GM20431 (cell line): Measurements from ENCODE around the gene RBM26.

Experiments
- in situ Hi-C: fragments of 300-500 bp; cut with MseI, MboI; formaldehyde crosslinking; loops from one replicate; pipeline ENCODE4 v1.15.0; 2020; ENCODE audit warnings: low sequenced_read_pairs; ENCODE audit not compliant: unreplicated experiment

Gene RBM26

DNA sequence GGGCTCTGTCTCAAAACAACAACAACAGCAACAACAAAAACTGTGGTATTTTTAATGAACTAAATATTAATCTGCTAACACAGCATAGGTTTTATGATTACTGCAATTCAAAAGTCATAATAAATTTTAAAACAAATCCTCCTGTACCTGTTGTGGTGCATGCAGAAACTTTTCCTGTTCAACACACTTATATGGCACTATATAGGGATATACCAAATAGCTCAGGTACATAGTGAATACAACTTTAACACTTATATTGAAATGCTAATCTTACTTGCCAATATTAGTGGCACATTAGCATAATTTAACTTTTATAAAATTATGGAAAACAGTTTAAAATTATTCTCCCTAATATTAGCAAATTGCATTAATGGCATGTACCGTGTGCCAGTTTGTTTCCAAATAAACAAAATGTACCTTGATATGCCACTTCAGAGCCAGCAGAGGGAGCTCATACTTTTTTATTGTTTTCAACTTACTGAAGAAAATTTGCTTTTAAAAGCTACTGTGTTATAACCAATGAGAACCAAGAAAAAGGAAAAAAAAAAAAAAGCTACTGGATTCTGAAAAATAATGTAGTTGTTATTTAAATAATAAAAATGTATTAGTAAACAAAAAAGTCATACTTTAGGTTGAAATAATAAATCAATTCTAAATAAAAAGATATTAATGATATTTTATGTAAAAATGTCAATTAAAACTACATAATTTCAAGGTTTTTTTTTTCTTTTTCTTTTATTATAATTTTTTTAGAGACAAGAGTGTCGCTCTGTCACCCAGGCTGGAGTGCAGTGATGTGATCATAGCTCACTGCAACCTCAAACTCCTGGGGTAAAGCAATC is 18.0 kb upstream of the RBM26 start:
- in situ Hi-C loops: loop anchor here (10.0 kb wide), 1 partner anchor 111 kb away; no protein-coding TSS in a partner anchor

DNA sequence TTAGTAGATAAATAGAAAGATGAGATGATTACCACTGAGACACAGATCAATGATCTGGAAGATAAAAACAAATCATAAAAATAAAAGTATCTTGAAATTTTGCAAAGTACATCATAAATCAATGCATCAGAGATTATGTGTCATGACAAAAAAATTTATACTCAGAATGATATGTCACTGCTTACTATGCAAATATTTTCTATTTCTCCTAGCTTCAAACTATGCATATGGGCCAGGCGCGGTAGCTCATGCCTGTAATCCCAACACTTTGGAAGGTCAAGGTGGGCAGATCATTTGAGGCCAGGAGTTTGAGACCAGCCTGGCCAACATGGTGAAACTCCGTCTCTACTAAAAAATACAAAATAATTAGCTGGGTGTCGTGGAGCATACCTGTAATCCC is 17.3 kb upstream of the RBM26 start:
- in situ Hi-C loops: loop anchor here (10.0 kb wide), 1 partner anchor 111 kb away; no protein-coding TSS in a partner anchor

DNA sequence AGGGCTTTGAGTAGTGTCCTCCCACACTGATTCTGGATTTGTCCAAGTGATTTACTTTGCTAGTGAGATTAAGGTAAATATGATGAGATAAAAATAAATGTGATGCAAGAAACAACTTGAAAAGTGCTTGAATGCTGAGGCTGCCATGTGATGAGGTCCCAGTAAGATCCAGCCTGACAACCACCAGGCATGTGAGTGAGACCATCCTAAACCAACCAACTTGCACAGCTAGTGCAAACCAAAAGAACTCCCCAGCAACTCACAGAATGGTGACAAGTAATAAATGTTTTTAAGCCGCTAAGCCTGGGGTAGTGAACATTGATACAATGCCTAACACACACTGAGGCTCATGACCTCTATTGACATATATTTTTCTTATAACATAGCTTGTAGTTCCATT is 13.3 kb upstream of the RBM26 start:
- in situ Hi-C loops: no loop called here

DNA sequence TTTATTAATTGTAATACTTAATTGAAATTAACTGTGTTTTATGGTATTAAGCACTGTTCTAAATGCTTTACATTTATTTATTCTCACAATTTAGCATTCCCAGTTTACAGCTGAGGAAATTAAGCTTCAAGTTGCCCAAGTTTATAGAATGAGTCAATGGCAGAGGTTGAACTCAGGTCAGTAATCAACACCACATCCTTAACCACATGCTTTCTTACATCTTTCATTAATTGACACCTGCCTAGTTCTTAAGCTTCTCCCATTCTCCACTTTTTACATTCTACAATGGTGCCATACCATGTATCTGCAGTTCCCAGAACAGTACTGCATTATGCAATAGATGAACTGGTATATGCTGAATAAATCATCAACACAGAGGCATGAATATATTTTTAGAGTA is 11.7 kb upstream of the RBM26 start:
- in situ Hi-C loops: no loop called here

DNA sequence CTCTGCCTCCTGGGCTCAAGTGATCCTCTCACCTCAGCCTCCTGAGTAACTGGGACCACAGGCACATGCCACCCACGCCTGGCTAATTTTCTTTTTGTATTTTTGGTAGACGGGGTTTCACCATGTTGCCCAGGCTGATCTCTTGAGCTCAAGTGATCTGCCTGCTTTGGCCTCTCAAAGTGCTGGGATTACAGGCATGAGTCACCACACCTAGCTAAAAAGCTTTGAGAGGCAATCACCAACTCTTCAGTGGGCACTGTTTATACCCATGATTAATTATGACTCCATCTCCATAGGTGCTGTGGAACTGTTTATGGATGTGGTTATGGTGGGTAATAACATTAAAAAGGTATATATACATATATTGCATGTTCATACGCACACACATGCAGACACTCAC is 7.5 kb upstream of the RBM26 start:
- in situ Hi-C loops: no loop called here

DNA sequence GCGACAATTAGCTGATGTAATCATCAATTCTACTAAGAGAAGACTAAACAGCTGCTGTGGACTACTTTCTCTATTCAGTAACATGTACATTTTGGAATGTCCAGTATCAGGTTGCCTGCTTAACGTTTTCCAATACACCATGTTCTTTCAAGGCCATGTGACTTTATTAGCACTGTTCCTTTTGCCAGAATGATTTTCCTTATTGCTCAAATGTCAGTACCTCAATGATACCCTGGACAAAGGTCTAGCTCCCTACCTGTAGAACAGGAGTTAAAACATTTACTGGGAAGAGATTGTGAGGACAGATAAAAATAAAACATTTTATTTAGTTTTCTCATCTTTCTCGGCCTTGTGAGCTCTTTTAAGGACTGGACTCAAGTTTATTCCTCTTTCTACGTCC is 3.8 kb upstream of the RBM26 start:
- in situ Hi-C loops: no loop called here

DNA sequence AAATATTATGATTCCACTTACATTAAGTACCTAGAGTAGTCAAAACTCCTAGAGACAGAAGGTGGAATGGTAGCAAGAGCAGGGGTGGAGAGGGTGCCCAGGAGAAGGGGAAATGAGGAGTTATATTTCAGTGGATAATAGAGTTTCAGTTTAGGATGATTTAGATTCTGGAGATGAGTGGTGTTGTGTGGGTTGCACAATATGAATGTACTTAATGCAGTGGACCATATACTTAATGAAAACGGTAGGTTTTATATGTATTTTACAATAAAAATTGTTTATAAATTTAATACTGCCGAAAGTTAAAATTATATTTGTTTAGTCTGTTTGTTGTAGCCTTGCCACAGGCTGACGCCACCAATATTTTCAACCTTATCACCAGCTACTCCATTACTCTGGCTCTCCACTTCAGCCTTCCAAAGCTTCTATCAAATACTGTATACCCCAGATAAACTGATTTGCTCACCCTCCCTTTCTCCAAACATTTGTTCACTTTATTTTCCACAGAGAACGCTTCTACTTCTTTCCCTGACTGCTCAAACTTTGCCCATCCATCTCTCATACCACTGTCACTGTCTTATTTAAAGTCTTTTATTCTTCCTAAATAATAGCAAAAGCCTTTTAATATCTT is 1.4 kb upstream of the RBM26 start:
- in situ Hi-C loops: no loop called here

DNA sequence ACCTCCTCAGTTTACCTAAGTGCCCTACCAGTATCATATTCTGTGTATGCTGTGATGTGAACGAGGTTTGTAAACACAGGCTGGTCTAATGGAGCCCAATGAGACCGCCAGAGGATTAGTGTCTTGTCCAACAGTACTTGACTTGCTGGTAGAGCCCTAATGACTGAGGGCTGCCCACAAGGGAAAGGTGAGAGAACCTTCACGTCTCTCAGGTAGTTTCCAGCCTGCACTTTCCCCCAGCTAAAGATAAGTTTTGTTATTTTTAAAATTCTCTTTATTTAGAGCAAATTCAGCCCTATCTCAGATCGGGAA is 498 bp upstream of the RBM26 start:
- in situ Hi-C loops: no loop called here

DNA sequence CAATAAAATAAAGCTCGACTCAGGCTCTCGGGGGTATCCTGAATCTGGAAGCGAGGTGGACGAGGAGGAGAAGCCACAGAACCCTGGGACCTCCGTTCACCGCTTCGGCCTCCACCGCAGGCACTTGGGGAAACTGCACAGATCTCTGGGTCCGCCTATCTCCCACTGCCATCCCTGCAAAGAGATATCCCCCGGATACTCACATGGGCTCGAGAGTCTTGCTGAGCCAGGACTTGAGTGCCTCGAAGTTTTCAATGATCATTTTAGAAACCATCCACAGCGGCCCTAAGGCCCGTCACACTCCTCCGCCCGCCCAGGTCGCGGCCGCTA is 589 bp downstream of the RBM26 start:
- in situ Hi-C loops: no loop called here

DNA sequence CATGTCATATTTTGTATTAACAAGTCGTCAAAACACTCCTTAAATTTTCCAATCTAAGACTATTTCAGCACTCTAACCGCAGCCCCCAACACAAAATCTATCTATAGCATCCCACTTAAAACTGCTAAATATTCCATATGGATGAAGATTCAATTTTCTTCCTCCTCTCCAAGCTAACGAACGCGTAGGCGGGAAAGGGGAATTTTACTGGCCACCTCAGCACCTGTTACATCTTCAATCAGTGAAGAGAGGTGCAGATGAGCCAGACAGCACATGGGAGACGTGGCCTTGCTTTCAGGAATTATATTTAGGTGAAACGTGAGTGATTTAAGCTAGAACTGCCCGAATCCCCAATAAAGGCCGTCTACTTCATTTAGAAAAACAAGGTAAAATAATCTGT is 1.1 kb downstream of the RBM26 start:
- in situ Hi-C loops: no loop called here

DNA sequence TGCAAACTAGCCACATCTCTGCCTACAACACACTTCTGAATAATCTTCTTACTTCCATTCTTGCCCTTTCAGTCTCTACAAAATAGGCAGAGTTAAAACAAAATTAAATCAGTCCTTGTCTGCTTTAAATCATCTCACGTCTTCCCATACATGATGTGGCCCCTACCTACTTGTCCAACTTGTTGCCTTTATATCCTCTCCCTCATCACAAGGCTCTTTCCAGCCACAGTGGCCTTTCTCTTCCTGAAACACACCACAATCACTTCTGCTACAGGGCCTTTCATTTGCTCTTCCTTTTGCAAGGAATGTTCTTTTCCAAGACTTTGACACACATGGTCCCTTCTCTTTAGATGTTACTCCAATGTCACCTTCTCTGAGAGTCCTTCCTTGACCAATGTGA is 1.7 kb downstream of the RBM26 start:
- in situ Hi-C loops: no loop called here

DNA sequence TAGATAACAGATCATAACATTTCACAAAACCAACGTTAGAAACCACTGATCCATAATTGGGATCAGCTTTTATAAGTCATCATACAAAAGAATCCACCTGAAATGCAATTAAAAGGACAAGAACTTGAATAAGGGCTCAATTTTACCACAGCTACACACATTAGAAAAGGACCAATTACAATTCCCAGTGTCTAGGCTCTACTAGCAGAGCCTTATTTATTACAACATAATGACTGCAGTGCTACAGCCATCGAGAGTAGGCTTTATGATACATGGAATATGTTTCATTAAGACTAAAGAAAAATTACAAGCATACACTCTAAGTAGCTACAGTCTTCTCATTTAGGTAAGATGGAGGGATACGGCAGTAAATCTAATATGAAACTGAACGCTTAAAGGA is 2.9 kb downstream of the RBM26 start:
- in situ Hi-C loops: no loop called here

DNA sequence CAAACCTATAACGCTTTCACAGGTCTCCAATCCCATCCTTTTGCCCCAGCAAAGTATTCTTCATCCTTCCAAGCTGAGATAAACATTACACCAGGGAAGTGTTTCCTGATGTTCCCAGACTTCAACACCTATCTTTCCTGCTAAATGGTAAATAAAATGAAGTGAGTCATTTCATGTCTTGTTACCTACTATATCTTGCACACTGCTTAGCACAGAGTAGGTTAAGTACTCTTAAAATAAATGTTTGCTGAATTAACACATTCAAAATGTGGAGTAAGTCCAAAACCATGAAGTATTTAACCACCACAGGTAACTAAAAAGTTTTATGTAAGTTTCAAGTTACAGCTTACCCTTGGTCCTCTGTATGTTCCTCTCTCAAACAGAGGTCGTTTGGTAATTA is 3.4 kb downstream of the RBM26 start:
- in situ Hi-C loops: no loop called here

DNA sequence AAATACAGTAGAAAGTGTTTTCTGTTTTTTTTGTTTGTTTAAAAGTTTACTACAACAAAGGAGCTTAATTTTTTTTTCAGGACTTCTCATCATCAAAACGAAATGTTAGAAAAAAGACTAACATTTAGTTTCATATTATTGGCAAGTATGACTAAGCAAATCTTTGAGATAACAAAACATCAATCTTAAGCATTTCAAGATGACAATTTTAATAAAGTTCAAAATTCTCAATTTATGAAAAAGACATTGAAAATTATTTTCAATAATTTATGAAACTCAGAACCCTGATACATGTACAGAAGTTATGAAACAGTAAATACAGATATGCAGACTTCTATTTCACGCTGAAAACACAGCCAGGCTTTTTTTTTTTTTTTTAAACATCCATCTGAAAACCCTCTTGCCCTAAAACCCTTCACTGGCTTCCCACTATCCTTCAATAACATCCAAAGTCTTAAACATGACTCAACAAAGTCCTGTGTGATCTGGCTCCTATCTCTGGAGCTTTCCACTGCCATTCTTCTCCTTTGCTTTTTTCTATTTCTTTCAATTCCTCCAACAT is 3.9 kb downstream of the RBM26 start:
- in situ Hi-C loops: no loop called here

DNA sequence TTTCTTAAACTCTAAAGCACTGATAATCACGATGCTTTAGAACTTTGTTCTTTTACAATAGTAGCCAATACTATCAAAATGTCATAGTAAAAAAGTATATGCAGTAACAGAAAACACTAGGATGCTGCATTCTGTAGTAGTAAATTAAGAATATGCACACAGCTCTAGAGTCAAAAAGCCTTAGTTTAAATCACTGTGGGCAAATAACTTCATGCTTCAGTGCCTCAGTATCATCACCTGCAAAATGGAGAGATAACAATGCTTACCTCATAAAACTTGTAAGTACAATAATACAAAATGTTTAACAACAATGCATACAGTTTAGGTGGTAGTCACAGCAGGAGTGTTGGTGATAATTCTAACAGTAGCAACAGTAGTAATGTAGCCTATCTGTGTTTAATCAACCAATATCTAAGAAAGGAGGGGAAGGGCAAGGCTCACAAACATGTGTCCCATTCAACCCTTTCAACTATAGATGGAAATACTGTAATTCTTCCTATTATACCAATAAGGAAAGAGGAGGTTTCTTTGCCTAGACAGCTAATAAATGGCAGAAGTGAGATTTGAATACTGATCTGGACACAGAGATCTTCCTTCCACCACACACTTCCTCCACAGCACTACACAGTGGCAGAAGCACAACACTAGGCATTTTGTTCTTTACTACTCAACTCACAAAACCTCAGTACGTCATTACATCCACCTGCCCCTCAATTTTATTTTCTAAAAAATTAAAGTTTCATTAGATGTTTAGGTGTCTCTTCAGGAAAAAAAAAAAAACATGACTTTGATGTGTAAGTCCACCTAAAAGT is 4.6 kb downstream of the RBM26 start:
- in situ Hi-C loops: no loop called here

DNA sequence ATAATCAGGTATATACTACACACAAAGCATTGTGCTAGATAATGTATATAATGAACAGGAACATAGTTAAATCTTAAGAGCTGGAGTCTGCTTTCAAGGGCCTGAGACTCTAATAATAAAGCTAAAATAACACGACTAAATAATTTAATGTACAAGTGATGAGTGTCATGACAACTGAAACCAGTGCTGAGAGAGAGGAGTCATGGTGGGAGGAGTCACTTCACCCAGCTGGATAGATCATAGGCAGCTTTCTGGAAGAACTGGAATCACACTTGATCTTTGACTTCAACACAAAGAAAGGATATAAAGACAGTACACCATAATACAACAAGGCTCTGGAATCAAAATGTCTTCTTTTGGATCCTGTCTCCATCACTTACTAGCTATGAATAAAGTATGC is 7.1 kb downstream of the RBM26 start:
- in situ Hi-C loops: no loop called here

DNA sequence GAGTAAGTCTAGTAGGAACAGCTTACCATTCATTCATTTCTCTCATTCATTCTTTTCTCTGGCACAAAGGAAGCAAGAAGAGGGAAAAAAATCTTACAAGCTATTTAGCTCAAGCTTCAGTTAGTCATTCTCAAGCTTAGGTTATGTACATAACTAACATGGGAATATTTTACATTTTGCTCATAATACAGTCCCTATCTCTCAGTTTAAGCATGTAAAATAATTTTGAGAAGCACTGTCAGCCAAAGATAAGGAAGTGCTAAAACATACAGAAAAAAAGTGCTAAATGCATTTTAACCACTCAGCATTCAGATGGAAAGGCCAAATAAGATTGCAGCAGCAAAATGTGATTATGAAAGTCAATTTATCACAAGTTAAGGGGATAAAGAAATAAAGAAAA is 7.9 kb downstream of the RBM26 start:
- in situ Hi-C loops: no loop called here

DNA sequence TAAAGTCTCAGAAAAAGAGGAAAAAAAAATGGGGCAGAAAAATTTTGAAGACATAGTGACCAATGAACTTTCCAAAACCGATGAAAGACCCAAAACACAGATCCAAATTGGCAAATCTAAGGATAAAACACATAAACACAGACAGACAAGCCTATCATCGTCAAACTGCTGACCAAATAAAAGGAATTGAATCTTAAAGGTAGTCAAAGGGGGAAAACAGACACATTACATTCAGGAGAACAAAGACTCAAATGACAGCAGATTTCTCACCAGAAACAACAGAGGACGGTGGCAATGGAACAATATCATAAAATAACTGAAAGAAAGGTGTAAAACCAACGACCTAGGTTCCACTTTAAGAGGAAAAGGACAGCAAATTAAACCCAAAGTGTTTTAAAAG is 10.2 kb downstream of the RBM26 start:
- in situ Hi-C loops: no loop called here

DNA sequence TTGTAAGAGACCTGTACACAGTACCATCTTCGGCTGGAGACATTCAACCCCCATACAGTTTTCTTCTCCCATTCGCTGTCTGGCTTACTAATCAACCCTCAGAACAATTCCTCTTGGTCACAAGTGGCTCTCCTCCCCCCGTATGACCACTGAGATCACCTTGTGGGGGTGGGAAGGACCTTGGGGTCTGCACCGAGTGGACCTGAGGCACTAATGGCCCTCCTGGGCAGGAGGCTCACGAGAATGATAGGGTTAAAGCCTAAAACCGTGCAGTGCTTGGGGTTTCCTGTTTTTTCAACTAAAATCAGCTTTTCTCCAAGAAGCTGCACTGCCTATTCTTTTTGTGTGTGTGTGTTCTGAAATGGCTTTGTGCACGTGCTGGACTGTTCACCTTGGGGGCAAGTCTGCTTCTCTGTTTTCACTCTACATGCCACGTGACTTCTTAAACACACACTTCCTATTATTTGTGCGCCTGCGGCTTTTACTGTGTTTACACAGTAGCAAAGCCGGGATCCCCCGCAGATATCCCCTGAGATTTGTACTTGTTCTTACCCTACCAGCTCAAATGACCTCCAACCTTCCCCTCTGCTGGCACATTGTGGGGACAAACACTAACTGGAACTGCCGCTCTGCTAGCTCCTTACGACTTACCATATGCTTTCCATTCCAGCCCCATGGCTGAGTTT is 12.3 kb downstream of the RBM26 start:
- in situ Hi-C loops: no loop called here

DNA sequence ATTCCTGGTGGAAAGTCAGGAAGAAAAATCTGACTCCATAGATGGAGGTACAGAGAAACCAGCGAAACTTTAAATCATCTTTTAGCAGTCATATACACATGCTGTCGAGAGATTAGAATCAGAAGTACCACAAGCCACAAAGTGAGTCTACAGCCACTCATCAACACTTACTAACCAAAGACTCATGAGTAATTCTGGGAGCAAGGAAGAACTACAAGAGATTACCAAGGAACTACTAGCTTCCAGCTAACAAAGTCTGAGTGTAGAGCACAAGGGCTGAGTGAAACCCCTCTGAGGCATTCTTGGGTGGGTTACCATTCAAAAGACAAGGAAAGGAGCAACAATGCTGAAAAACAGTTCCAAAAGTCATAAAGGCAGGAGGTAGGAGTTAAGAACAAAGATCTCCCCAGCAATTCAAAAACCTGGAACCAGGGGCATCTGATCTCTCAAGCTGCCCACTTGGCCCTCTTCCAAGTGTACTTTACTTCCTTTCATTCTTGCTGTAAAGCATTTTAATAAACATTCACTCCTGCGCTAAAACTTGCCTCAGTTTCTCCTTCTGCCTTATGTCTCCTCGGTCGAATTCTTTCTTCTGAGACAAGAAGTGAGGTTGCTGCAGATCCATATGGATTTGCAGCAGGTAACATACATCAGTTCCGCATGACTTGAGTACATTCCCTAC is 13.0 kb downstream of the RBM26 start:
- in situ Hi-C loops: no loop called here
